Measurements from ENCODE around the gene GNAQ. TPM values are rescaled to one million over a fixed set of nuclear protein-coding genes. Genes with fewer than 3 reads are reported as not detected.

Gene GNAQ
- polyA plus RNA-seq, 2 of the 4 experiments (the other 2 are of a cell fraction): 17.9 to 60.0 TPM

GRCh38 chr9:77872863-77873262, 158.7 kb downstream of the GNAQ start:
- ATAC-seq (no peak), FAIRE-seq (no peak), DNase-seq (ENCODE audit: low read depth in 1 of 2, low spot score in 1 of 2) (no peak)
- 85% methylated on average over 3 of the region's 3 CpGs for WGBS (ENCODE audit: missing lambda C conversion rate)
- ChIA-PET POLR2A (no interaction called here), CTCF (no interaction called here)
- no peak overlapping the region for H3K4me3 ChIP-seq
- H3K4me1 ChIP-seq: peaks cover 8% of the 10 kb centered on the region
- no peak overlapping the region for H3K27ac ChIP-seq
- no peak for TF ChIP-seq CHD2 (IDR thresholded peaks at IDR 0.05; ENCODE audit: low read length, partially characterized antibody)
- TF ChIP-seq PHF8 (IDR thresholded peaks at IDR 0.05; ENCODE audit: borderline replicate concordance, low read depth): no peak
- no peak for TF ChIP-seq TP53 (CRISPR knock-in tag; IDR thresholded peaks at IDR 0.05)
- no peak for TF ChIP-seq SMC3 (IDR thresholded peaks at IDR 0.05)
- TF ChIP-seq HOXB5 (CRISPR knock-in tag; IDR thresholded peaks at IDR 0.05): no peak
- TF ChIP-seq FOSB (CRISPR knock-in tag; IDR thresholded peaks at IDR 0.05): no peak
- no peak for TF ChIP-seq HEYL (CRISPR knock-in tag; IDR thresholded peaks at IDR 0.05)
- TF ChIP-seq ZSCAN20 (CRISPR knock-in tag; IDR thresholded peaks at IDR 0.05): no peak
- no peak for TF ChIP-seq SREBF2 (IDR thresholded peaks at IDR 0.05)
- TF ChIP-seq FOSL2 (IDR thresholded peaks at IDR 0.05): no peak
- no peak for TF ChIP-seq FOSL2 (CRISPR knock-in tag; IDR thresholded peaks at IDR 0.05)
- no peak for TF ChIP-seq CTCF (IDR thresholded peaks at IDR 0.05)
- no peak for TF ChIP-seq ATOH8 (CRISPR knock-in tag; IDR thresholded peaks at IDR 0.05; ENCODE audit: low read depth)
- TF ChIP-seq CEBPB (IDR thresholded peaks at IDR 0.05): no peak
- no peak for TF ChIP-seq KDM5A (IDR thresholded peaks at IDR 0.05)
- no peak overlapping the region for H3K4me2 ChIP-seq
- H3K9me3 ChIP-seq: no peaks in the 10 kb centered on the region

- no peak overlapping the region for H3K27ac ChIP-seq
- ChIA-PET POLR2A (no interaction called here), CTCF (interaction anchor here (0.9 kb wide), 1 partner anchor 13 kb away, joined by 6 read pairs; no protein-coding TSS in a partner anchor)
- no peak overlapping the region for H3K4me3 ChIP-seq
- H3K9me3 ChIP-seq: no peaks in the 10 kb centered on the region
- no peak for ATAC-seq
- no peak overlapping the region for H3K4me2 ChIP-seq
- H3K4me1 ChIP-seq: peaks cover 8% of the 10 kb centered on the region
- no peak for FAIRE-seq
- DNase-seq (ENCODE audit: low read depth in 1 of 2, low spot score in 1 of 2): no peak
- TF ChIP-seq JUN (IDR thresholded peaks at IDR 0.05) (no peak), HDAC2 (IDR thresholded peaks at IDR 0.05) (no peak), ELK1 (IDR thresholded peaks at IDR 0.05; ENCODE audit: low read depth, low read length) (no peak), BHLHE40 (IDR thresholded peaks at IDR 0.05; ENCODE audit: low read depth, low read length) (no peak), MYC (IDR thresholded peaks at IDR 0.05; ENCODE audit: borderline replicate concordance, low read length) (no peak), POLR2A (IDR thresholded peaks at IDR 0.05; ENCODE audit: low read length) (no peak), CHD4 (IDR thresholded peaks at IDR 0.05; ENCODE audit: borderline replicate concordance) (no peak), PBX3 (IDR thresholded peaks at IDR 0.05) (no peak), HOXB5 (CRISPR knock-in tag; IDR thresholded peaks at IDR 0.05) (no peak), RAD21 (conservative IDR thresholded peaks at IDR 0.05 in 1 of 2, IDR thresholded peaks at IDR 0.05 in 1 of 2) (no peak), NR3C1 (IDR thresholded peaks at IDR 0.05) (no peak), FOSL2 (IDR thresholded peaks at IDR 0.05) (no peak), FOSL2 (CRISPR knock-in tag; IDR thresholded peaks at IDR 0.05) (no peak), HOXB13 (CRISPR knock-in tag; IDR thresholded peaks at IDR 0.05; ENCODE audit: low read depth) (no peak), CBX2 (IDR thresholded peaks at IDR 0.05; ENCODE audit: borderline replicate concordance, low read depth) (no peak), FOSB (CRISPR knock-in tag; IDR thresholded peaks at IDR 0.05) (no peak), POLR2AphosphoS2 (conservative IDR thresholded peaks at IDR 0.05; ENCODE audit: low read length) (no peak), CBX8 (IDR thresholded peaks at IDR 0.05) (no peak)
Measured at GRCh38 chr9:77872177-77872576, 159.4 kb downstream of the GNAQ start.
